IMR-90 (cell line): ENCODE data around the gene KCNQ1. TPM values are rescaled to one million over a fixed set of nuclear protein-coding genes. Genes with fewer than 3 reads are reported as not detected.

ENCODE experiments used
- ATAC-seq: fragments of 200-7000 bp; cut with Tn5 transposase; 2 replicates; pipeline ENCODE4 v1.9.1; 2020; ENCODE audit warnings: low read depth, mild to moderate bottlenecking, moderate library complexity
- BruUV-seq: library from RNA; stranded (reverse); fragments of 400-500 nt; replicated peaks from 2 replicates; lab custom pipeline; 2021; lab: Mats Ljungman, UMichigan
- CTCF ChIA-PET: fragments of 300-600 bp; formaldehyde crosslinking; extraction: SDS; loops from one replicate; lab custom pipeline; 2021; ENCODE audit warnings: antibody characterized with exemption; lab: Yijun Ruan, JAX
- POLR2A ChIA-PET: fragments of 300-600 bp; sonication (Branson Sonifier 250); formaldehyde crosslinking; loops from one replicate; lab custom pipeline; 2022; ENCODE audit warnings: antibody characterized with exemption; ENCODE audit not compliant: unreplicated experiment; lab: Charles Lee
- DNase-seq: peaks from one replicate; pipeline ENCODE4 v3.0.0; 2013
- H2AFZ ChIP-seq: replicated peaks from 2 replicates; pipeline ENCODE3; 2013; ENCODE audit warnings: low read length, mild to moderate bottlenecking; ENCODE audit not compliant: poor library complexity
- H2AK5ac ChIP-seq: 2 replicates; pipeline ENCODE4 v1.6.1; 2013; ENCODE audit warnings: low read depth, low read length, inconsistent platforms
- H2AK9ac ChIP-seq: replicated peaks from 2 replicates; pipeline ENCODE3; 2013; ENCODE audit warnings: mild to moderate bottlenecking, low read depth, low read length, moderate library complexity; ENCODE audit not compliant: poor library complexity
- H2BK120ac ChIP-seq: 2 replicates; pipeline ENCODE4 v1.6.1; 2013; ENCODE audit warnings: low read depth, low read length, inconsistent platforms
- H2BK15ac ChIP-seq: 3 replicates; pipeline ENCODE4 v1.6.1; 2013; ENCODE audit warnings: low read depth, low read length, inconsistent platforms
- H2BK20ac ChIP-seq: 2 replicates; pipeline ENCODE4 v1.6.1; 2013; ENCODE audit warnings: low read depth, mild to moderate bottlenecking, inconsistent platforms, low read length, moderate library complexity
- H2BK5ac ChIP-seq: 2 replicates; pipeline ENCODE4 v1.6.1; 2013; ENCODE audit warnings: mild to moderate bottlenecking, low read depth, low read length, inconsistent platforms; ENCODE audit not compliant: poor library complexity, severe bottlenecking
- H3K14ac ChIP-seq: replicated peaks from 2 replicates; pipeline ENCODE4 v1.6.1; 2013; ENCODE audit warnings: low read depth, low read length, inconsistent platforms
- H3K18ac ChIP-seq: 2 replicates; pipeline ENCODE4 v1.6.1; 2013; ENCODE audit warnings: low read depth, low read length, control low read depth
- H3K23ac ChIP-seq: 2 replicates; pipeline ENCODE4 v1.6.1; 2013; ENCODE audit warnings: low read depth, low read length, inconsistent platforms
- H3K27ac ChIP-seq: 2 replicates; pipeline ENCODE4 v1.5.1; 2013; ENCODE audit warnings: mild to moderate bottlenecking, control low read depth, low read length; ENCODE audit not compliant: insufficient read depth
- H3K27me3 ChIP-seq: 2 replicates; pipeline ENCODE4 v1.6.1; 2013; ENCODE audit warnings: low read length; ENCODE audit not compliant: control insufficient read depth, insufficient read depth
- H3K36me3 ChIP-seq: 2 replicates; pipeline ENCODE4 v1.6.1; 2013; ENCODE audit warnings: low read length, mixed read lengths; ENCODE audit not compliant: control insufficient read depth, insufficient read depth
- H3K4ac ChIP-seq: 2 replicates; pipeline ENCODE4 v1.6.1; 2013; ENCODE audit warnings: low read depth, low read length, inconsistent platforms
- H3K4me1 ChIP-seq: 2 replicates; pipeline ENCODE4 v1.6.1; 2013; ENCODE audit warnings: low read length, mixed read lengths; ENCODE audit not compliant: control insufficient read depth, insufficient read depth
- H3K4me2 ChIP-seq: 2 replicates; pipeline ENCODE4 v1.6.1; 2013; ENCODE audit warnings: low read depth, mild to moderate bottlenecking, control low read depth, low read length, moderate library complexity
- H3K4me3 ChIP-seq: 2 replicates; pipeline ENCODE4 v1.5.1; 2013; ENCODE audit warnings: low read depth, mild to moderate bottlenecking, control low read depth, low read length, moderate library complexity; ENCODE audit not compliant: insufficient read depth
- H3K56ac ChIP-seq: 2 replicates; pipeline ENCODE4 v1.6.1; 2013; ENCODE audit warnings: low read length, inconsistent platforms; ENCODE audit not compliant: insufficient read depth; ENCODE audit errors: extremely low read depth
- H3K79me1 ChIP-seq, 2 experiments: 2 replicates each; pipeline ENCODE4 v1.6.1; 2013; ENCODE audit warnings: low read length in 2 of 2, inconsistent platforms in 1 of 2, low read depth in 1 of 2
- H3K9ac ChIP-seq: 2 replicates; pipeline ENCODE4 v1.6.1; 2013; ENCODE audit warnings: low read depth, low read length, control low read depth
- H3K9me1 ChIP-seq: 2 replicates; pipeline ENCODE4 v1.6.1; 2013; ENCODE audit warnings: low read length, inconsistent platforms; ENCODE audit not compliant: insufficient read depth
- H3K9me3 ChIP-seq: 2 replicates; pipeline ENCODE4 v1.6.1; 2013; ENCODE audit warnings: low read length; ENCODE audit not compliant: control insufficient read depth, insufficient read depth
- H4K20me1 ChIP-seq: 2 replicates; pipeline ENCODE4 v1.6.1; 2013; ENCODE audit warnings: low read length, inconsistent platforms; ENCODE audit not compliant: insufficient read depth
- H4K5ac ChIP-seq: 2 replicates; pipeline ENCODE4 v1.6.1; 2013; ENCODE audit warnings: mild to moderate bottlenecking, low read depth, low read length, control low read depth
- H4K8ac ChIP-seq, 2 experiments: 2 replicates each; pipeline ENCODE4 v1.6.1; 2013; ENCODE audit warnings: low read depth in 2 of 2, low read length in 2 of 2, control low read depth in 1 of 2, inconsistent platforms in 1 of 2
- H4K91ac ChIP-seq: 2 replicates; pipeline ENCODE4 v1.6.1; 2013; ENCODE audit warnings: low read depth, low read length, inconsistent platforms; ENCODE audit not compliant: insufficient read depth
- CEBPB ChIP-seq: IDR thresholded peaks from 2 replicates; pipeline ENCODE4 v1.6.1; 2012; ENCODE audit warnings: low read depth, low read length, improper control_type of control experiment
- CHD1 ChIP-seq: IDR thresholded peaks from 2 replicates; pipeline ENCODE4 v1.6.1; 2012; ENCODE audit warnings: low read depth, low read length, improper control_type of control experiment
- CTCF ChIP-seq: conservative IDR thresholded peaks from 2 replicates; pipeline ENCODE4 v1.5.1; 2012; ENCODE audit warnings: mild to moderate bottlenecking, low read depth, low read length, improper control_type of control experiment
- FOS ChIP-seq: fragments of 150-350 bp; IDR thresholded peaks from 2 replicates; pipeline ENCODE4 v1.6.1; 2016; ENCODE audit warnings: low read depth, low read length
- MAFK ChIP-seq: IDR thresholded peaks from 2 replicates; pipeline ENCODE4 v1.6.1; 2012; ENCODE audit warnings: low read depth, low read length, improper control_type of control experiment
- MAZ ChIP-seq: IDR thresholded peaks from 2 replicates; pipeline ENCODE4 v1.6.1; 2012; ENCODE audit warnings: low read depth, mild to moderate bottlenecking, low read length, improper control_type of control experiment, moderate library complexity, borderline replicate concordance
- MXI1 ChIP-seq: IDR thresholded peaks from 2 replicates; pipeline ENCODE4 v1.6.1; 2012; ENCODE audit warnings: low read depth, mild to moderate bottlenecking, low read length, moderate library complexity, borderline replicate concordance
- NFE2L2 ChIP-seq: fragments of 150-350 bp; IDR thresholded peaks from 2 replicates; pipeline ENCODE4 v1.6.1; 2016; ENCODE audit warnings: low read depth, mild to moderate bottlenecking, low read length
- POLR2A ChIP-seq: IDR thresholded peaks from 2 replicates; pipeline ENCODE4 v1.6.1; 2012; ENCODE audit warnings: mild to moderate bottlenecking, low read depth, low read length
- RAD21 ChIP-seq: IDR thresholded peaks from 2 replicates; pipeline ENCODE4 v1.6.1; 2012; ENCODE audit warnings: low read length, improper control_type of control experiment
- RCOR1 ChIP-seq: IDR thresholded peaks from 2 replicates; pipeline ENCODE4 v1.6.1; 2012; ENCODE audit warnings: mild to moderate bottlenecking, low read length, improper control_type of control experiment; ENCODE audit not compliant: insufficient replicate concordance
- RFX5 ChIP-seq: IDR thresholded peaks from 2 replicates; pipeline ENCODE4 v1.8.0; 2012; ENCODE audit warnings: low read depth, mild to moderate bottlenecking, low read length, moderate library complexity
- SMC3 ChIP-seq: fragments of 150-350 bp; IDR thresholded peaks from 2 replicates; pipeline ENCODE4 v1.6.1; 2016; ENCODE audit warnings: low read depth, mild to moderate bottlenecking, antibody characterized with exemption, low read length, moderate library complexity
- WGBS, 2 experiments: methylation state at CpG; one replicate each; pipeline versions ENCODE4 v1.1.5 to v1.1.7; 2013; ENCODE audit warnings: missing lambda C conversion rate in 2 of 2; ENCODE audit not compliant: insufficient read length in 1 of 2; ENCODE audit errors: extremely low coverage in 2 of 2; 5-methylcytosine and 5-hydroxymethylcytosine counted together
- dilution Hi-C: fragments of 300-500 bp; cut with HindIII; formaldehyde crosslinking; loops from one replicate; pipeline ENCODE4 v1.14.3; 2018; ENCODE audit warnings: low sequenced_read_pairs; ENCODE audit not compliant: unreplicated experiment
- in situ Hi-C: fragments of 300-500 bp; cut with MboI; formaldehyde crosslinking; loops from 3 replicates; pipeline ENCODE4 v1.14.3; 2019; ENCODE audit warnings: low sequenced_read_pairs, inconsistent platforms, mixed read lengths
- intact Hi-C: fragments of 100-400 bp; cut with micrococcal nuclease; formaldehyde crosslinking; loops from 2 replicates; pipeline ENCODE4 v1.10.0; 2022
- polyA plus RNA-seq, 3 experiments: library from polyadenylated mRNA; depleted of rRNA; stranded (reverse); fragments of >200 nt; gene quantifications; 2 replicates each; pipeline ENCODE4 v1.2.3, GENCODE V29; 2012; ENCODE audit warnings: low replicate concordance in 1 of 3
- total RNA-seq: library from RNA; depleted of rRNA; stranded (reverse); fragments of >200 nt; gene quantifications from 2 replicates; pipeline ENCODE4 v1.2.3, GENCODE V29; 2012
- TF ChIP-seq, protein P1 (sequence below): fragments of 150-350 bp; IDR thresholded peaks from 2 replicates; pipeline ENCODE4 v1.6.1; 2016; ENCODE audit warnings: low read depth, mild to moderate bottlenecking, low read length, moderate library complexity, borderline replicate concordance

The KCNQ1 gene
- total and polyA plus RNA-seq, 2 of the 4 experiments (the other 2 are of a cell fraction): 0.07 TPM; not detected in 1

DNA sequence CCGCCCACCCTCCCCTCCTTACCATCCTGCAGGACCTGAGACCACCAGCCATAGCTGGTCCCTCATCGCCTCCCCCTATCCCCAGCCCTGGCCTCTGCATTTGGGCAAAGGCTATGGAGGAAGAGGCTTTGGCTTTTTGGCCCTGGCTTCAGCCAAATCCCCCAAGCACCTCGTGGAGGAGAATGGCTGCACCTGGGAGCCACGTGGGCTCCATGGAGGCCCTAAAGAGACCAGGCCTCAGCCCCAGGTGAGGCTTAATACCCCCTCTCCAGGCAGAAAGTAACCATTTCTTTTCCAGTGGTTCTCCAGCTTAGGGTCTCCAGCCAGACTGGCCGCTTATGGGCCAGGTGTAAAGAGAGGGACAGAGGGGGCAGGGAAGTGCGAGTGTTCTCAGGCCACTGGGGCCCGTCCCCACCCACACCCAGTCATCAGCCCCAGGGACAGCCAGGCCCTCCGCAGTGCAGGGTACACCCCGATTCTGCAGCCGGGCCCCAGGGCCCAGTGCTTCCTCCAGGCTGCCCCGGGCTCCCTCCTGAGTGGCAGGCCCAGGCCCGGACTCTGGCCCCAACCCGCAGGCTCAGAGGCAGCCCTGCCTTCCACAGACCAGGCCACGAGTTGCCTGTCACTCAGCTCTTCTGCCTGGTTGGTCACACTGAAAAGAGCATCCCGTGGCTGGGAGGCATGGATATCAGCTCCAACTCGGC, 414.3 kb downstream of the KCNQ1 start:
- H4K8ac ChIP-seq: no peak overlapping the region
- no peak overlapping the region for H3K56ac ChIP-seq
- ChIA-PET CTCF (no interaction called here), POLR2A (no interaction called here)
- H2BK20ac ChIP-seq: no peak overlapping the region
- no peaks in the 10 kb centered on the region for H3K9me3 ChIP-seq
- dilution Hi-C loops (no loop called here), in situ Hi-C loops (no loop called here), intact Hi-C loops (no loop called here)
- no peak overlapping the region for H2BK15ac ChIP-seq
- H4K5ac ChIP-seq: no peak overlapping the region
- no peak overlapping the region for H3K4ac ChIP-seq
- H3K4me3 ChIP-seq: no peak overlapping the region
- ATAC-seq: no peak
- no peaks in the 10 kb centered on the region for H3K36me3 ChIP-seq
- no peak overlapping the region for H3K14ac ChIP-seq
- TF ChIP-seq, protein P1, sequence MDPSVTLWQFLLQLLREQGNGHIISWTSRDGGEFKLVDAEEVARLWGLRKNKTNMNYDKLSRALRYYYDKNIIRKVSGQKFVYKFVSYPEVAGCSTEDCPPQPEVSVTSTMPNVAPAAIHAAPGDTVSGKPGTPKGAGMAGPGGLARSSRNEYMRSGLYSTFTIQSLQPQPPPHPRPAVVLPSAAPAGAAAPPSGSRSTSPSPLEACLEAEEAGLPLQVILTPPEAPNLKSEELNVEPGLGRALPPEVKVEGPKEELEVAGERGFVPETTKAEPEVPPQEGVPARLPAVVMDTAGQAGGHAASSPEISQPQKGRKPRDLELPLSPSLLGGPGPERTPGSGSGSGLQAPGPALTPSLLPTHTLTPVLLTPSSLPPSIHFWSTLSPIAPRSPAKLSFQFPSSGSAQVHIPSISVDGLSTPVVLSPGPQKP: no peak
- TF ChIP-seq MAFK (no peak), CHD1 (no peak), SMC3 (no peak), CEBPB (no peak), MXI1 (no peak), RFX5 (no peak), RCOR1 (no peak), POLR2A (no peak), CTCF (no peak), RAD21 (no peak), MAZ (no peak), NFE2L2 (no peak), FOS (no peak)
- no peak for DNase-seq
- peaks cover 2% of the 10 kb centered on the region; the same call in 1 of the 2 replicates for H3K4me1 ChIP-seq
- no peak overlapping the region for H2BK5ac ChIP-seq
- no TSS peak for BruUV-seq
- no peak overlapping the region for H4K91ac ChIP-seq
- H2AFZ ChIP-seq: no peak overlapping the region
- no peak overlapping the region for H3K18ac ChIP-seq
- no peak overlapping the region for H2BK120ac ChIP-seq
- no peak overlapping the region for H3K27ac ChIP-seq
- H3K23ac ChIP-seq: no peak overlapping the region
- H4K20me1 ChIP-seq: no peaks in the 10 kb centered on the region
- H2AK5ac ChIP-seq: no peak overlapping the region
- H3K27me3 ChIP-seq: peaks cover 74% of the 10 kb centered on the region
- H2AK9ac ChIP-seq: no peak overlapping the region
- H3K4me2 ChIP-seq: no peak overlapping the region
- H3K9ac ChIP-seq: no peak overlapping the region
- no peaks in the 10 kb centered on the region for H3K79me1 ChIP-seq
- WGBS, 2 experiments: 80% methylated on average over 1 of the region's 16 CpGs; no CpG with 5 or more reads in 1 of the 2 experiments
- H3K9me1 ChIP-seq: no peaks in the 10 kb centered on the region
